Memory B cell (primary cell): Measurements from ENCODE around the gene CNOT10.
"Not testable (repeated sequence)": the region's sequence is repeated elsewhere in the genome, so short reads cannot be mapped to it uniquely, and the experiment has no call there.

Source experiments
- ATAC-seq: fragments of 150-1000 bp; cut with Tn5 transposase; 2 replicates; pipeline ENCODE4 v1.10.0; 2021; ENCODE audit warnings: low read depth, mild to moderate bottlenecking, moderate library complexity
- DNase-seq, 2 donors: peaks; one replicate each; pipeline ENCODE4 v3.0.0; 2022; ENCODE audit warnings: low spot score in 2 of 2
- H3K27ac Mint-ChIP-seq: one replicate; pipeline ENCODE4 v1.8.0; 2022; ENCODE audit warnings: mild to moderate bottlenecking, moderate library complexity, mixed read lengths
- H3K27me3 Mint-ChIP-seq: one replicate; pipeline ENCODE4 v1.8.0; 2022; ENCODE audit warnings: mixed read lengths
- H3K36me3 Mint-ChIP-seq: one replicate; pipeline ENCODE4 v1.8.0; 2022; ENCODE audit warnings: mild to moderate bottlenecking, mixed read lengths
- H3K4me1 Mint-ChIP-seq: one replicate; pipeline ENCODE4 v1.8.0; 2022; ENCODE audit warnings: mixed read lengths
- H3K4me3 Mint-ChIP-seq: one replicate; pipeline ENCODE4 v1.8.0; 2022; ENCODE audit warnings: mild to moderate bottlenecking, moderate library complexity, mixed read lengths
- H3K9me3 Mint-ChIP-seq: one replicate; pipeline ENCODE4 v1.8.0; 2022; ENCODE audit warnings: mixed read lengths

CNOT10 gene, protein sequence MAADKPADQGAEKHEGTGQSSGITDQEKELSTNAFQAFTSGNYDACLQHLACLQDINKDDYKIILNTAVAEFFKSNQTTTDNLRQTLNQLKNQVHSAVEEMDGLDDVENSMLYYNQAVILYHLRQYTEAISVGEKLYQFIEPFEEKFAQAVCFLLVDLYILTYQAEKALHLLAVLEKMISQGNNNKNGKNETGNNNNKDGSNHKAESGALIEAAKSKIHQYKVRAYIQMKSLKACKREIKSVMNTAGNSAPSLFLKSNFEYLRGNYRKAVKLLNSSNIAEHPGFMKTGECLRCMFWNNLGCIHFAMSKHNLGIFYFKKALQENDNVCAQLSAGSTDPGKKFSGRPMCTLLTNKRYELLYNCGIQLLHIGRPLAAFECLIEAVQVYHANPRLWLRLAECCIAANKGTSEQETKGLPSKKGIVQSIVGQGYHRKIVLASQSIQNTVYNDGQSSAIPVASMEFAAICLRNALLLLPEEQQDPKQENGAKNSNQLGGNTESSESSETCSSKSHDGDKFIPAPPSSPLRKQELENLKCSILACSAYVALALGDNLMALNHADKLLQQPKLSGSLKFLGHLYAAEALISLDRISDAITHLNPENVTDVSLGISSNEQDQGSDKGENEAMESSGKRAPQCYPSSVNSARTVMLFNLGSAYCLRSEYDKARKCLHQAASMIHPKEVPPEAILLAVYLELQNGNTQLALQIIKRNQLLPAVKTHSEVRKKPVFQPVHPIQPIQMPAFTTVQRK

DNA sequence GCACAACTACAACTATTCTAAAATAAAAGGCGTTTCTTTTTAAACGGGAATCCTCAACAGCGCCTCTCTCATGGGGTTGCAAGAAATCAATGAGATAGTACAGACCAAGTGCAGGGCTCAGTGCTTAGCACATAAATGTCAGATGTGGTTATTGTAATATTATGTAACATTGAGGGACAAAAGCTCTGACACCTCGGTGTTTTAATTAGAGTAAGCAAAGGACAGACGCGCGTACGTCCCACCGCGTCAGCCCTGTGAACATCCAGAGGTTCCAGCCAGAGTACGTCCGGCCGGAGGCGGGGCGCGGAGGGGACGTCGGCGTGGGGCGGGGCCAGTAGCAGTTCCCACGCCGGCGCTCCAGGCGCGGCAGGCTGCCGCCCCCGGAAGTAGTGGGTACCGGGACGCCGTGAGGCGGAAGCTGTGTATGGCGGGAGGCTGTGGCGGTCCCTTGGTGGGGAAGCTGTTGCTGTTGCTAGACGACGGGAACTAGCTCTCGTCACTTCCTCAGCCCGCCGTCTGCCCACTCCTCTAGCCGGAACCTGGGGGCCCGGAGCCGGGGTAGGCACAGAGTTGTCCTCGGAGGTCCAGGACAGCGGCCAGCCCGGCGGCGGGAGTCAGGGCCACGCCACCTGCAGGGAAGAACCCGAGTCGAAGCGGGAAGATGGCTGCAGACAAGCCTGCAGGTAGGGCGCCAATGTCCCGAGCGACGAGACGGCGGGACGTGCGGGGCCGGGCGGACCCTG is at the start of gene CNOT10:
Gene CNOT10 (plus strand): TSS at position 389 of the 743 bp plus-strand sequence. CDS start 273 bp downstream, at position 662.
- ATAC-seq (peak; percentile 95), DNase-seq (peak; percentile 86 to 92)
- H3K36me3 Mint-ChIP-seq, result peaks cover 7% of the 10 kb centered on the region
- H3K4me3 Mint-ChIP-seq, result peak within 1 kb of the TSS; percentile 95
- H3K9me3 Mint-ChIP-seq, result no peaks in the 10 kb centered on the region
- H3K4me1 Mint-ChIP-seq, result peaks cover 24% of the 10 kb centered on the region
- H3K27ac Mint-ChIP-seq, result peak within 1 kb of the TSS; percentile 98
- no peaks in the 10 kb centered on the region for H3K27me3 Mint-ChIP-seq

DNA sequence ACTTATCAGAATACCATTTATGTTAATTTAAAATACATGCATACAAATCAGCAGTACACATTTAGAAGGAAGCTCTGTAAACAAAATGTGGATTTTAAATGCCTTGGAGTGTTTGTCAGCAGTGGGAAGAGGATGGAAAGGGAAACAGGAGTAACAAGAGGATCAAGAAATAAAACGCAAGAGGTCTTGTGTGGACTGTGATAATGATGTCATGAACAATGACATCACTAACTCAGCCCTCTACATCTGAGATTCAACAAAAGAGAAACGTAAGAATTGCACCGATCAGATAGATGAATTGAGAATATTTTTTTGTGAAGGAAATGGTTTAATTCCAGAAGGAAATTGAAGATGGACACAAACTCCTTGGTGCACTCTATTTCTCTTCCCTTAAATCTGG is 44.0 kb upstream of the CNOT10 start:
- Mint-ChIP-seq H3K4me3 (no peak overlapping the region), H3K36me3 (no peaks in the 10 kb centered on the region), H3K4me1 (no peaks in the 10 kb centered on the region), H3K27me3 (peaks cover 7% of the 10 kb centered on the region), H3K9me3 (no peaks in the 10 kb centered on the region), H3K27ac (no peak overlapping the region)
- ATAC-seq (no peak), DNase-seq (no peak)

DNA sequence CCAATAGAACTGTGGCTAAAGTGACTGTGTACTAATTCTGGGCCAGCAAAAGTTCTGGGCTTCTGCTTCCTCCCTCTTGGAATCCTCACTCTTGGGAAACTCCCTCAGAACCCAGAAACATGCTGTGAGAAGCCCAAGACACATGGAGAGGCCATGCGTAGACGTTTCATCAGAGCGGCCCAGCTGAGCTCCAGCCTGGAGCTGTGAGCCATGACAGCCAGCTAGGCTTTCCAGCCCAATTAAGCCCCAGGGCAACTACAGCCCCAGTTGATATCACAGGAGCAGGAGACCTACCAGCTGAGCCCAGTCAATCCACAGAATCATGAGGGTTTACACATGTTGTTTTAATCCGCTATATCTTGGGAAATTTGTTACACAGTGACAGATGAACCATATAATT is 43.6 kb upstream of the CNOT10 start:
- H3K27me3 Mint-ChIP-seq, result peaks cover 7% of the 10 kb centered on the region
- no peak for ATAC-seq
- H3K36me3 Mint-ChIP-seq, result no peaks in the 10 kb centered on the region
- no peaks in the 10 kb centered on the region for H3K4me1 Mint-ChIP-seq
- no peak overlapping the region for H3K27ac Mint-ChIP-seq
- no peak for DNase-seq
- H3K9me3 Mint-ChIP-seq, result no peaks in the 10 kb centered on the region
- no peak overlapping the region for H3K4me3 Mint-ChIP-seq

DNA sequence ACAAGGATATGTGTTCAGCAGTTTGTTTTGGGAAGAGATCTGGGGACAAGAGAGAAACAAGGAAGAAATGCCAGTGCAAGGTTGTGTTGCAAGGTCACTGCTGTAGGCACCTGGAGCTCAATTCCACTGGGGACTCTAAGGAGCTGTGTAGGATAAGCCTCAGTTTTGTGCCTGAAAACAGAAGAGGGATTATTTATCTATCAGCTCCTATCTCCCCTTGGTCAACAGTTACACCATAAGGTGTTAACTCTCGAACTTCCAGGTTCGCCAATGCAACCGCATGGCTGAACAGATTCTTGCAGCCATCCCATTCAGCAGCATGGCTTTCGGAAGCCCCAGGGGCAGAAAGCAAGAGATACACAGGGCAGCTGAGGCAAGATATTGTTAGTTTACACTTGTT is 41.6 kb upstream of the CNOT10 start:
- DNase-seq, result no peak
- ATAC-seq, result no peak
- no peak overlapping the region for H3K27ac Mint-ChIP-seq
- no peaks in the 10 kb centered on the region for H3K9me3 Mint-ChIP-seq
- H3K4me3 Mint-ChIP-seq, result no peak overlapping the region
- no peaks in the 10 kb centered on the region for H3K36me3 Mint-ChIP-seq
- H3K27me3 Mint-ChIP-seq, result peaks cover 3% of the 10 kb centered on the region
- no peaks in the 10 kb centered on the region for H3K4me1 Mint-ChIP-seq

DNA sequence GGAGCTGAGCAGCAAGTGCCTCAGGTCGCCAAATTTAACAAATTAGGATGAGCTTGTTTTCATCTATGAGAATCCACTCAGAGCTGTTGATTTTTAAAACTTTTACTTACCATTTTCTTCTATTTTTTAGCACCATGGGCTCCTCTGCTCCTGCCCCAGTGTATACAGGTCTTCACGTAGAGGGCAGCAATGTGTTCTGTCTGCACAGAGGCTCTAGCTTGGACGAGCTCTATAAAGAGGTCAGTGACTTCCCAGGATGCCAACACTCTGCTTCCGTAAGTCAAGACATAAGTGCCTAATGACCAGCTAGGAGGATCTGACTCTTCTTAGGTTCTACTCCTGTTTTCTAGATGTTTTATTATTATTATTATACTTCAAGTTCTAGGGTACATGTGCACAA is 41.2 kb upstream of the CNOT10 start:
- Mint-ChIP-seq H3K27me3 (peaks cover 3% of the 10 kb centered on the region), H3K36me3 (no peaks in the 10 kb centered on the region), H3K4me3 (no peak overlapping the region), H3K9me3 (no peaks in the 10 kb centered on the region), H3K4me1 (no peaks in the 10 kb centered on the region), H3K27ac (no peak overlapping the region)
- no peak for ATAC-seq
- DNase-seq, result no peak

DNA sequence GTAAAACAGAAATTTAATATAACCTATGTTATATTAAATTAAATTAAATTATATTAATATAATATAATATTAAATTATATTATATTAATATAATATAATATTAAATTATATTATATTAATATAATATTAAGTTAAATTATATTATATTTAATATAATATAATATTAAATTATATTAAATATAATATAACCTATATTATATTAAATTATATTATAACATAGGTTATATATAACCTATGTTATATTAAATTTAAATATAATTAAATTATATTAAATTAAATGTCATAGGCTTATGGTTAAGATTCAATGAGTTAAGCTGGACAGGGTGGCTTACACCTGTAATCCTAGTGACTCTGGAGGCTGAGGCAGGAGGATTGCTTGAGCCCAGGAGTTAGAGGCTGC is 40.6 kb upstream of the CNOT10 start:
- H3K4me1 Mint-ChIP-seq, result no peaks in the 10 kb centered on the region
- H3K9me3 Mint-ChIP-seq, result no peaks in the 10 kb centered on the region
- no peak overlapping the region for H3K4me3 Mint-ChIP-seq
- peaks cover 3% of the 10 kb centered on the region for H3K27me3 Mint-ChIP-seq
- H3K27ac Mint-ChIP-seq, result no peak overlapping the region
- ATAC-seq (no peak), DNase-seq (no peak)
- H3K36me3 Mint-ChIP-seq, result no peaks in the 10 kb centered on the region

DNA sequence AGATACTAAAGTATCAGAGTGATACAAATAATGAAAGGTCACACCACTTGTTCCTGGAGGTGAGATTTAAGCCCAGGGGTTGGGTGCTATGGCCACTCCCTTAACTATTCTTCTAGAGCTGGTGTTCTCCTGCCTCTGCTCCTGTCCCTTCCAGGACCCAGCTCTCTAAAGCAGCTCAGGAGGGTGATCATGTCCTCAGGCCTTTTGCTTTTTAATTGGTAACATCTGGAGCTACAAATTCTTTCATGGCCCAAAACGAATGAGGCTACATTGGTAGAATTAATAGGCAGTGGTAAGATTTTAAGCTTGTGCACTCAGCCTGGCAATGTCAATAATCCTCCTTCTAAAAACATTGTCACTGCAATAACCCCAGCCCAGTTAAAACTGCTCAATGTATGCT is 38.2 kb upstream of the CNOT10 start:
- no peaks in the 10 kb centered on the region for H3K9me3 Mint-ChIP-seq
- no peak overlapping the region for H3K27ac Mint-ChIP-seq
- H3K27me3 Mint-ChIP-seq, result no peaks in the 10 kb centered on the region
- no peak overlapping the region for H3K4me3 Mint-ChIP-seq
- no peaks in the 10 kb centered on the region for H3K4me1 Mint-ChIP-seq
- H3K36me3 Mint-ChIP-seq, result no peaks in the 10 kb centered on the region
- ATAC-seq (no peak), DNase-seq (no peak)

DNA sequence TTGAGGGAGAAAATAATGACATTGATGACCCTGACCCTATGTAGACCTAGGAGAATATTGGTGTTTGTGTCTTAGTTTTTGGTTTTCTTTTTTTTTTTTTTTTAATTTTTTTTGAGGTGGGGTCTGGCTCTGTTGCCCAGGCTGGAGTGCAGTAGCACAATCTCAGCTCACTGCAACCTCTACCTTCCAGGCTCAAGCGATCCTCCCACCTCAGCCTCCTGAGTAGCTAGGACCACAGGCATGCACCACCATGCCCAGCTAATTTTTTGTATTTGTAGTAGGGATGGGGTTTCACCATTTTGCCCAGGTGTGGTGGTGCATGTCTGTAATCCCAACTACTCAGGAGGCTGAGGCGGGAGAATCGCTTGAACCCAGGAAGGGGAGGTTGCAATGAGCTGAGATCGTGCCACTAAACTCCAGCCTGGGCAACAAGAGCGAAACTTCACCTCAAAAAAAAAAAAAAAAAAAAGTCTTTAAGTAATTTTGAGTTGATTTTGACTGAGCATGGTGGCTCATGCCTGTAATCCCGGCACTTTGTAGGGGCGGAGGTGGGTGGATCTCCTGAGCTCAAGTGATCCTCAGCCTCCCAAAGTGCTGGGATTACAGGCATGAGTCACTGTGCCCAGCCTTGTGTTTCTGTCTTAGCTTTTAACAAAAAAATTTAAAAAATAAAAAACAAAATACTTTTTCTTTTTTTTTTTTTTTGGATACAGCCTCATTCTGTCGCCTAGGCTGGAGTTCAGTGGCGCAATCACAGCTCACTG is 32.5 kb upstream of the CNOT10 start:
- not testable (repeated sequence) for DNase-seq, H3K36me3 Mint-ChIP-seq, H3K27ac Mint-ChIP-seq, H3K4me3 Mint-ChIP-seq, H3K4me1 Mint-ChIP-seq, ATAC-seq, H3K27me3 Mint-ChIP-seq, H3K9me3 Mint-ChIP-seq

DNA sequence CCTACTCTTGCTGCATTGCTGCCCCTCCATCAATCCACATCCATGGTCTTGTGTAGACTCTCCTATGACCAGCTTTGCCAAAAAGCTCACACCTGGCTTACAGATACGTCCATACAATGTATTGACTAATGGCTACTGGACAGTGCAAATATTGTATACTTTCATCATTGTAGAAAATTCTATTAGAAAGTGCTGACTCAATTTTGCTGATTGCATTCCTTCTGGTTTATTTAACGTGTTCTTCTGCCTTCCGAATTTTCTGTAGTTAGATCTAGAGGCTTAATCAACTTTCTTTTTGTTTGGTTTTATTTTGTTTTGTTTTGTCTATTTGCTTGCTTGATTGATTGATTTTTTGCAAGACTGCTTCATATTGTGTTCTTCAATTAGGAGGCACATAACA is 29.8 kb upstream of the CNOT10 start:
- Mint-ChIP-seq H3K36me3 (no peaks in the 10 kb centered on the region), H3K4me3 (no peak overlapping the region), H3K27ac (no peak overlapping the region), H3K9me3 (peaks cover 1% of the 10 kb centered on the region), H3K4me1 (no peaks in the 10 kb centered on the region), H3K27me3 (peaks cover 4% of the 10 kb centered on the region)
- DNase-seq, result no peak
- no peak for ATAC-seq

DNA sequence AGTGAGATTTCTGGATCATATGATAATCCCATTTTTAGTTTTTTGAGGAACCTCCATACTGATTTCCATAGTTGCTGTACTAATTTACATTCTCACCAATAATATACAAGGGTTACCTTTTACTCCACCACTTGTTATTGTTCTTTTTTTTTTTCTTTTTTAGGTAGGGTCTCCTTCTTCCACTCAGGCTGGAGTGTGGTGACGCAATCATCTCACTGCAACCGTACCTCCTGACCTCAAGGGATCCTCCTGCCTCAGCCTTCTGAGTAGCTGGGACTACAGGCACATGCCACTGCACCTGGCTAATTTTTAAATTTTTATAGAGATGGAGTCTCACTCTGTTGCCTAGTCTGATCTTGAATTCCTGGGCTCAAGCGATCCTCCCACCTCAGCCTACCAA is 24.4 kb upstream of the CNOT10 start:
- no peaks in the 10 kb centered on the region for H3K4me1 Mint-ChIP-seq
- no peaks in the 10 kb centered on the region for H3K9me3 Mint-ChIP-seq
- ATAC-seq, result no peak
- H3K4me3 Mint-ChIP-seq, result no peak overlapping the region
- H3K36me3 Mint-ChIP-seq, result no peaks in the 10 kb centered on the region
- peaks cover 4% of the 10 kb centered on the region for H3K27me3 Mint-ChIP-seq
- DNase-seq, result no peak
- H3K27ac Mint-ChIP-seq, result no peak overlapping the region

DNA sequence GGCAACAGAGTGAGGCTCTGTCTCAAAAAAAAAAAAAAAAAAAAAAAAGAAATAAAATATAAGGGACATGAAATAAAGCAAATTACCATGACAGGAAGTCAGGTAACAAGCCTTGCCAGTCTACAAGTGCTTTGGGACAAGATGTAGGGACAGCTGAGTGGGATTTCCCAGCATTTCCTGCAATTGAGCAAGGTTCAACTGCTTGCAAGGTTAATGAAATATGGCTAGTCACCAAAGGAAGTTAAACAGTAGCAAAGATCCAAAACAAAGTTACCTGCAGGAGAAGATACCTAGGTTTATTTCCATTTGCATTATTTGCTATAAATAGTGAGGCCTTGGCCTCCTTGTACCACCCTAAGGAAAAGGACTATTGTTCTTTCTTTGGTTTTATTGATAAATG is 22.3 kb upstream of the CNOT10 start:
- no peaks in the 10 kb centered on the region for H3K4me1 Mint-ChIP-seq
- H3K27ac Mint-ChIP-seq, result no peak overlapping the region
- DNase-seq (no peak), ATAC-seq (no peak)
- no peaks in the 10 kb centered on the region for H3K9me3 Mint-ChIP-seq
- H3K27me3 Mint-ChIP-seq, result peaks cover 4% of the 10 kb centered on the region
- H3K36me3 Mint-ChIP-seq, result no peaks in the 10 kb centered on the region
- no peak overlapping the region for H3K4me3 Mint-ChIP-seq

DNA sequence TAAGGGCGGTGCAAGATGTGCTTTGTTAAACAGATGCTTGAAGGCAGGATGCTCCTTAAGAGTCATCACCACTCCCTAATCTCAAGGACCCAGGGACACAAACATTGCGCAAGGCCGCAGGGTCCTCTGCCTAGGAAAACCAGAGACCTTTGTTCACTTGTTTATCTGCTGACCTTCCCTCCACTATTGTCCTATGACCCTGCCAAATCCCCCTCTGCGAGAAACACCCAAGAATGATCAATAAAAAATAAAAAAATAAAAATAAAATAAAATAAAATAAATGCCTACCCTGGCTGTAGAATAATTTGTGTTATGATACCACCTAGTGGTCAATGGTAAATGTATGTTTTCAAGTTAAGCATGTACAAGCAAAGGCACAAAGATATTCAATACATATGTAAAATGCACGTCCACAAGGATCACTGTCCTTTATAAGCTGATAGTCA is 20.3 kb upstream of the CNOT10 start:
- H3K4me3 Mint-ChIP-seq, H3K27ac Mint-ChIP-seq, H3K4me1 Mint-ChIP-seq, H3K36me3 Mint-ChIP-seq, H3K27me3 Mint-ChIP-seq, H3K9me3 Mint-ChIP-seq: not testable (repeated sequence)
- ATAC-seq (peak; percentile 69), DNase-seq (peak in 1 of 2 donors; percentile 22)

DNA sequence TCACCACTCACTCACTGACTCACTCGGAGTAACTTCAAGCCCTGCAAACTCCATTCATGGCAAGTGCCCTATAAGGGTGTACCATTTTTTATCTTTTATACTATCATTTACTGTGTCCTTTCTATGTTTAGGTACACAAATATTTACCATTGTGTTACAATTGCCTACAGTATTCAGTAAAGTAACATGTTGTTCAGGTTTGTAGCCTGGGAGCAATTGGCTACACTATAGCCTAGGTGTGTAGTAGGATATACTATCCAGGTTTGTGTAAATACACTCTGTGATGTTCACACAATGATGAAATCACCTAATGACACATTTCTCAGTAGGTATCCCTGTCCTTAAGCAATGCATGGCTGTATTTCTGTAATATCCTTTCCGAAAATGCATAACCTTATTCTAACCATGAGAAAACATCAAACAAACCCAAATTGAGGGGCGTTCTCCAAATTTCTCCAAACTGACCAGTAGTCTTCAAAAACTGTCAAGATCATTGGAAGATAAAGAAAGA is 17.9 kb upstream of the CNOT10 start:
- Mint-ChIP-seq H3K27me3 (peaks cover 2% of the 10 kb centered on the region), H3K36me3 (peaks cover 1% of the 10 kb centered on the region), H3K9me3 (peaks cover 2% of the 10 kb centered on the region), H3K4me1 (no peaks in the 10 kb centered on the region), H3K4me3 (no peak overlapping the region), H3K27ac (no peak overlapping the region)
- DNase-seq (no peak), ATAC-seq (no peak)
